Ovary (tissue), 3 donors: ENCODE results near the gene C3.

ENCODE experiments used
- CTCF ChIP-seq, 3 donors: fragments of 450-650 bp in 2 of 3; fragments of 200-600 bp in 1 of 3; IDR thresholded peaks; one replicate each; pipeline versions ENCODE4 v1.5.1 to v1.8.0; 2016 to 2022; ENCODE audit warnings: antibody characterized with exemption in 3 of 3, mild to moderate bottlenecking in 1 of 3
- EP300 ChIP-seq: sonication (generic); formaldehyde crosslinking; IDR thresholded peaks from one replicate; pipeline ENCODE4 v1.6.1; 2017; ENCODE audit warnings: antibody characterized with exemption
- POLR2A ChIP-seq: fragments of 450-650 bp; IDR thresholded peaks from one replicate; pipeline ENCODE4 v1.6.1; 2017; ENCODE audit warnings: antibody characterized with exemption, mild to moderate bottlenecking, moderate library complexity
- donor health status: DM: no; HTN: no; CAD: no.

GRCh38 chr19:6717036-6717435 lies 3.4 kb downstream of the C3 start:
- no peak for TF ChIP-seq CTCF (IDR thresholded peaks at IDR 0.05)
- TF ChIP-seq POLR2A: no peak
- no peak for TF ChIP-seq EP300
